ENCODE measurements around the gene APOH. TPM values are rescaled to one million over a fixed set of nuclear protein-coding genes. Genes with fewer than 3 reads are reported as not detected.

Gene APOH
- total RNA-seq, 1 donor from 2014 or later = not detected

DNA sequence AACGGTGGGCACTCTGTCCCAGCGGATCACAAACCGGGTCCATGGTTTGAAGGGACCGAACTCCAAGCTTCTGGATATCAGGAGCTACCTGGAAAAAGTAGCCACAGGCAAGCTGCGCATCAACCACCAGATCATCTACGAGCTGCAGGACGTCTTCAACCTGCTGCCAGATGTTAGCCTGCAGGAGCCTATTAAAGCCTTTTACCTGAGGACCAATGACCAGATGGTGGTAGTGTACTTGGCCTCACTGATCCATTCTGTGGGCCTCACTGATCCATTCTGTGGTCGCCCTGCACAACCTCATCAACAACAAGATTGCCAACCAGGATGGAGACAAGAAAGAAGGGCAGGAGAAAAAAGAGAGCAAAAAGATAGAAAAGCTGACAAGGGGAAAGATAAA, 31.0 kb downstream of the APOH start:
- no peak for DNase-seq (ENCODE audit: low read depth in 2 of 2)

DNA sequence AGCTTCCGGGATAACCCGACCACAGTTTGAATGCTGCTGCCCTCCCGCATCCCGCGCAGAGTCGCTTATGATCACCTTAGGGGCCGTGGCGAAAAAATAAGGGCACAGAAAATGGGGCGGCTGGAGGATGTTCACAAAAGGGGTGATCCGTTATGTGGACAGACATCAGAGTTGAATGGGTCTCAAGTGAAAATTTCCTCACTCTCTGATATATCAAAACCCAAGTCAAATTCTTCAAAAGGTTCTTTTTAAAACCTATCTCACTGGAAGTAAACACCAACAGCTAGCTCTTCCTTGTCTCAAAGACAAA, 36.9 kb downstream of the APOH start:
- DNase-seq (ENCODE audit: low read depth in 2 of 2) = no peak

DNA sequence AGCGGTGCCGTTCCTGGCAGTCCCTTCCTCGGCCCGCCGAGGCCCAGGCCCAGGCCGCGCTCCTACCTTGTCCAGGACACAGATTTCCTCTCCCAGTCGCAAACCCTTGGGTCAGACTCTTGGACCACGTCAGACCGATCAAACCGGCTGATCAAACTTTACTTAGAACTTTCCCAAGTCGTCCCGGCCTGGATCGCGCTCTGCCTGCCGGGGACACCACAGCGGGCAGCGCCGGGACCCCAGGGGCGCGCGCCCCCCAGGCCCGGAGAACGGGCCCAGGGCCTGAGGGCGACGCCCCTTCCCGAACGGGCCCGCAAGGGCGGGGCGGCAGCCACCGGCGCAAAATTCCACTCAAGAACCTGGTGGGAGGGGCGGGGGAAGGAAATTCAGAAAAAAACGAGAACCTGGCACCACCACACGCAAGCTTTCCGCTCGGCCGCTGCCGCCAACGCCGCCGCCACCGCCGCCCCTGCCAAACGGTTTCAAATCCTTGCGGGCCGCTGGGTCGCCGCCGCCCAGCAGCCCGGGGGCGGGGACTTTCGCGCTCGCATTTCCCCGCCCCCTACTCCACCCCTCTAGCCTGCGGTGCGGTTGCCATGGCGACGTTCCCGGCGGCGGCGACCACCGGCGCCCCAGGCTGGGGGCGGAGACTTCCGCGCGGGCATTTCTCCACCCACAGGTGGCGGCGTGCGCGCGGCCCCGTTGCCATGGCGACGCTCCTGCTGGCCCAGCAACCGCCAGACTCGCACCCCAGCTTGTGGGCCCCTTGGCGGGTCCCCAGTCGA, 37.4 kb downstream of the APOH start, which contains the start of gene CEP112:
CEP112 (minus strand) TSS at position 541 of the 785 bp plus-strand sequence.
- DNase-seq (ENCODE audit: low read depth in 2 of 2) = peak; percentile 75 to 92

DNA sequence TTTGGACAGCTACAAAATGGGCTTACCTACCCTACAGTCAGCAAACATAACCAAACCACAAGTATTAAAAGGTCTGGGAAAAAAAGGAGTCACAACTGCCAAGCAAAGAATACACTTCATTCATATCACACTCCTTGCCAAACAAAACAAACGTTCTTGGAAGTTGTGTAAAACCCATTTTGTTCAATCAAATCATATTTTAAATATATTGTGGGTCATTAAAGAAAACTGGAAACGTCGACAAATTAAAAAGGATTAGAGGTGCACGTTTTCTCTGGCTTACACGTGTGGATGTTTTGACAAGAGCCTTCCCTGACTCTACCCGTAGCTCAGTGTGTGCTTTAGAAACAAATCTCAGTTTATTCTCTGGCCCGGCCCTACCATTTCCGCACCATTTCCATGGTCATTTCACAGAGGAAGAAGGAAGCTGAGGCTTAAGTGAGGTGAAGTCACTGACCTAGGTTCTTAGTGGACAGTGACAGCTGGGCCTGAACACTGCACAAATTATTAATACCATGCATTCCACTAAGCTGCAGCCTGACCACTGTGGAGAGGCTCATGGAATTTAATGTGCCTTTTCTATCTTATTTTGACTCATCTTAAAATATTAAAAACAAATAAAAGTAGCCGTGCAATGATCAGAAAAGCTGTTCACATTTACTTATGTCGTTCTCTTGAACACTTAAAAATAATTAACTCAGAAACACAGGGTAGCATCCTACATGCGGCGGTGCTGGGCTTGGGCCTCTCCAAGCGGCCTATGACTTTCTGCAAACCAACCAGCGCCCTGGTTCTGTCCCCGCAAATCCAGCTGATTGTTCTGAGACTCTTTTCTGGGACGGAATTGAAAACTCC, 38.2 kb downstream of the APOH start:
- DNase-seq (ENCODE audit: low read depth in 2 of 2) = peak; percentile 45 to 52

DNA sequence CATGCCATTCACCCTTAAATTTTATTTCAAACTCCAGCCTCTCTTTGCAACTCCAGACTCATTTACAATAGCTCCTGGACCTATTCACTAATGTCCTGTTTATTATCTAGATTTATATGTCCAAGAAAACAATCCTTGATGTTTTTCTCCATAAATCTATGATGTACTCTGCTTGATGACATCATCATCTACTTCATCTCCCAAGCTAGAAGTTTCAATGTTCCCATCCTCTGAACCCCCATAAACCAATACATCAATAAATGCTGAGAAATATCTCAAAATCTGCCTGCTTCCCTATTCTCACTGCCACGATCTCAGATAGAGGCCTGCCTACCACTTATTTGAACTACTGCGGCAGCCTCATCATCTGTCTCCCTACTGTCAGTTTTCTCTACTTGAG, 41.5 kb downstream of the APOH start:
- DNase-seq (ENCODE audit: low read depth in 2 of 2) = no peak

DNA sequence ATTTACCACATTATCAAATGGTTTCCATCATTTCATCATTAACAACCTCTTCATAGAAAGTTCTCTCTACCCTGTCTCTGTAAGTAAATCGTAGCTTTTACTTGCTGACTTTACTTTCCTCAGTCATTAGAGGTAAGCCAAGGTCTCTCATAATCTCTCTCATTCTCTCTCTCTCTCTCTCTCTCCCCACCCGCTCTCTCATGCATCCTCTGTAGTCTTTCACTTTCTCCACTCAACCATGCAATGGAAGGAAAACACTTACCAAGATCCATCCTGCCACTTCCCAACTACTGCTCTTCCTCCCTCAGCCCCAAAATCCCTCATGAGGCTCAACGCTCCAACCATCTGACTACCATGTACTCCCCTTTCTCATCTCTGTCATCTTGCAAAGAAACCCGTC, 43.4 kb downstream of the APOH start:
- no peak for DNase-seq (ENCODE audit: low read depth in 2 of 2)

DNA sequence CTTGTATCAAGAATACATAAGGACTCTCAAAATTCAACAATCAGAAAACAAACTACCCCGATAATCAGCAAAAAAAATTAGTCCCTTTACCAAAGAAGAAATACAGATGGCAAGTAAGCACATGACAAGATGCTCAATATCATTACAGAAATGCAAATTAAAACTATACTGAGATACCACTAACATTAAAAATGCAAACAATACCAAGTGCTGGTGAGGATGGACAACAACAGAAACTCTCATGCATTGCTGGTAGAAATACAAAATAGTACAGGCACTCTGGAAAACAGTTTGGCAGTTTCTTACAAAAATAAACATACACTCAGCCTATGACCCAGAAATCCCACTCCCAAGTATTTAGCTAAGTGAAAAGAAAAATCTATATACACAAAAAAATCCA, 44.8 kb downstream of the APOH start:
- no peak for DNase-seq (ENCODE audit: low read depth in 2 of 2)

DNA sequence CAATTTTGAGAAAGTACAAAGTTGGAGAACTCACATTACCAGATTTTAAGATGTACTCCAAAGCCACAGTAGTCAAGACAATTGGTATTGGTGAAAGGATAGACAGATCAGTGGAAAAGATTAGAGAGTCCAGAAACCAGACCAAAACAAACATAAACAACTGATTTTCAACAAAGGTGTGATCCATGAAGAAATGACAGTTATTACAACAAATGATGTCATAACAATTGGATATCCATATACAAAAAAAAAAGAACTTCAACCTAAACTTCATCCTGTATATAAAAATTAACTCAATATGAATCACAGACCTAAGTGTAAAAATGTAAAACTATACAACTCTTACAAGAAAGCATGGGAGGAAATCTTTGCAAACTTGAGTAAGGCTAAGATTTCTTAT, 45.7 kb downstream of the APOH start:
- DNase-seq (ENCODE audit: low read depth in 2 of 2) = no peak

DNA sequence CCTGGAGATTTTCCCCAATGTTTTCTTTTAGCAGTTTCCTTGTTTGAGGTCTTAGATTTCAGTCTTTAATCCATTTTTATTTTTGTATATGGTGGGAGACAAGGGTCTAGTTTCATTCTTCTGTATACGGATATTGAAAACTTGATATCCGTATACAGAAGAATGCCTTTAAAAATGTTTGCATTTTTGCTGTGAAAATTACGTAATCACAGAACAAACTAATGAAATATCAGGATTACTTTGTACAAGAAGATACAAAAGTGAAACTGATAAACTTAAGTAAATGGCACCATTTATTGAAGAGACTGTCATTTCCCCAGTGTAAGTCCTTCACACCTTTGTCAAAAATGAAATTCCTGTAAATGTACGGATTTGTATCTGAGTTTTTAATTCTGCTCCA, 50.6 kb downstream of the APOH start:
- DNase-seq (ENCODE audit: low read depth in 2 of 2) = no peak

DNA sequence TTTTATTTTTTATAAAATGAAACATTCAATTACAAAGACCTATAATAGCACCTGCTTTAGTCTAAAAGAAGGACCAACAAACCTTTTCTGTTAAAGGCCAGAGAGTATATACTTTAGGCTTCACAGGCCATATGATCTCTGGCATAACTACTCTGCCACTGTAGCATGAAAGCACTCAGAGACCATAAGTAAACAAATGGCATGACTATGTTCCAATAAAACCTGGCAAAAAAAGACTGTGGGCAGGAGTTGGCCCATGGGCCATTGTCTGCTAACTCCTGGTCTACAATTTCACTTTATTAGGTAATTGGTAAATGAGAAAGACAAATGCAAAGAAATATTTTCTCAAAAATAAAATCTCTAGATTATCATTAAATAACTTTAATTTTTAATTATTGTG, 52.2 kb downstream of the APOH start:
- no peak for DNase-seq (ENCODE audit: low read depth in 2 of 2)

DNA sequence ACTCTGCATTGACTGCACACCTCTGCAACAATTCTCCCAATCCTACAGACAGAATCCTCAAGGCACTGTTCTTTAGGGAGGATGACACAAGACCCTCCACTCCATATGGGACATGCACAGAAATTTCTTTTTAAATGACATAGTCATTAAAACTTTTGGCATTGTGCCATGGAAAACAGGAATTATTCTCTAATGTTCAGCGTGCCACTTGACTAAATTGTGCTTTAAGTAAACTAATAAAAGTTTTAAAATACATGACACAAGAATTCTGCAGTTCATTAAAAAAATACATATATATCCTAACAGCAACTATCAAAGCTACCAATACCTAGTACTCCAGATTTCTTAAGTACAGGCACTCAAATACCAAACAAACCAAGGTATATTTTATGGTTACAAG, 53.3 kb downstream of the APOH start:
- DNase-seq (ENCODE audit: low read depth in 2 of 2) = peak; percentile 5 to 39

DNA sequence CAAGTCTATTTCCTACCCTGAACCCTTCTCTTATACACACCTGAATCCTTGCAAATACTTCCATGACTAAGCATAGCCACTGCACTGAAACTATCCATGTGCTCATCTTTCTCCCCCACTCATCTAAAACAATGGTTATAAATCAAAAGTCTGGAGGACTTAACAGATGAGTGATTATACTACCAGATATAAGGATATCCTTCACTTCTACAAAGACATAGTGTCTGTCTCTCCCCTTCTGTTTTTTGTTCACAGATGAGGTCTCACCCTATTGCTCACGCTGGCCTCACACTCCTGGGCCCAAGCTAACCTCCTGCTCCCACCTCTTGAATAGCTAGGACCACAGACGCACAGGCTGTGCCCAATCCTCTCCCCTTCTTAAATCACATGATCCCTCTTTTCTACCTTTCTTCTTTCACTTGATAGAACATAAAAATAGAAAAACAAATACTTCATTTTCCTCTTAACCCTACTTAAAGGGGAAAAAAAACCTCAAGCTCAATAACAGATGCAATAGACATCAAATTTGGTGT, 56.5 kb downstream of the APOH start:
- no peak for DNase-seq (ENCODE audit: low read depth in 2 of 2)

DNA sequence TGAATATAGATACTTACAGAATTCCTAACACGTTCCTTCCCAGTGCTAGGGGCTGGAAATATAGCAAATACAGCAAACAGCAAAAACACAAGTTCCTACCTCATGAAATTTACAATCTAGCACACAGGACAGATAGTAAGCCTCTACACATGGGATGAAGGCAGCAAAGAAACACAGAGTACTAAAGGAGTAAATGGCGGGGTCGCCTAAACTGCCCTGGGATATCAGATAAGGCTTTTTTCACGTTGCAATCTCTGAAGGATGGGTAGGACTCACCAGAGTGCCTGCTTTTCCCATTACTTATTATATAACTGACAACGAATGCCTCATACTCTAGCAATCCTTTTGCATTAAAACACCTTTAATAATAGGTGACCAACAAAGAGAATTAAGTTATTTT, 57.1 kb downstream of the APOH start:
- DNase-seq (ENCODE audit: low read depth in 2 of 2) = no peak

DNA sequence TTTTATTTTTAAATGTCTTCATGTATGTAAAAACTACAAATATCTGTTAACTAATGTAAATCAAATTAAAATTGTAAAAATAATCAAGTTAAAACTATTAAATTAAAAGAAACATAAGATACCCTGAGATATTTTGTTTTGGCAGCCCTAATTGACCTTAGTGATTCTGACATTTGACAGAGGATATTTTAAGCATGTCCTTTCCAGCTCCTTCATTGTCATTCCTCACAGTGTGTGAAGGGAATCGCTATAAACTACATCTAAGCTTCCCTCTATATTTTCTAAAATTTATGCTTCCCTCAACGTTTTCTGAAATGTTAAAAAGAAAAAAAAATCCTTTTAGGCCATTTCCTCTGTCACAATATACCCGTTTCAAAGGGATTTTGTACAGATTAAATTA, 57.5 kb downstream of the APOH start:
- DNase-seq (ENCODE audit: low read depth in 2 of 2) = no peak

DNA sequence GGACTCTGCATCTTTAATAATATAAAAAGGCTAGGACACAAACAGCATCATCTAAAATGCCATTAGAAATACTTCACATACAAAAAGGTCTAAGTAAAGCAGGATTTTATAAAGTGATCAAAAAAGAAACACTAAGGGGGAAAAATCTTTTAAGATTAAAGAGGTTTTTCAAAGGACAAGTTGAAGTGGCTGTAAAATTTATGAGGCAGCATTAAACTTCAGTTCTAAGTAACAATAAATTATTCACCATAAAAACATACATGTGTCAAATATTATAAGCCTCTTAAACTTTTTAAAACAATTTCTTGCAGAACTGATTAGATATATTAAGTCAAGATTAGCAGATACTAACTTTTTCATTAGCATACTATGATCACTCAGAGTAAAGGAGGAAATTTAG, 58.0 kb downstream of the APOH start:
- no peak for DNase-seq (ENCODE audit: low read depth in 2 of 2)

DNA sequence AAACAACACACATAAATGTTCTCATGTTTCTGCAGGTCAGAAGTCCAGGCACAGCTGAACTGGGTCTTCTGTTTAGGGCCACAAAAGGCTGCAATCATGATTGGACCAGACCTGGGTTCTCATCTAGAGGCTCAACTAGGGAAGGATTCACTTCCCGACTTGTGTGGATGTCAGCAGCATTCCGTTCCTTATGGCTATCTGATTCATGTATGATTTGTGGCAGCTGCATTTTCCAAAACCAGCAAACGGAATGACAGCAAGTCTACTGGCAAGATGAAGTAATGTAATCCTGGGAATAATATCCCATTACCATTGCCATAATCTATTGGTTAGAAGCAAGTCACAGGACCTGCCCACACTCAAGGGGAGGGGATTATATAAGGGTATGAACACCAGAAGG, 59.4 kb downstream of the APOH start:
- DNase-seq (ENCODE audit: low read depth in 2 of 2) = no peak

DNA sequence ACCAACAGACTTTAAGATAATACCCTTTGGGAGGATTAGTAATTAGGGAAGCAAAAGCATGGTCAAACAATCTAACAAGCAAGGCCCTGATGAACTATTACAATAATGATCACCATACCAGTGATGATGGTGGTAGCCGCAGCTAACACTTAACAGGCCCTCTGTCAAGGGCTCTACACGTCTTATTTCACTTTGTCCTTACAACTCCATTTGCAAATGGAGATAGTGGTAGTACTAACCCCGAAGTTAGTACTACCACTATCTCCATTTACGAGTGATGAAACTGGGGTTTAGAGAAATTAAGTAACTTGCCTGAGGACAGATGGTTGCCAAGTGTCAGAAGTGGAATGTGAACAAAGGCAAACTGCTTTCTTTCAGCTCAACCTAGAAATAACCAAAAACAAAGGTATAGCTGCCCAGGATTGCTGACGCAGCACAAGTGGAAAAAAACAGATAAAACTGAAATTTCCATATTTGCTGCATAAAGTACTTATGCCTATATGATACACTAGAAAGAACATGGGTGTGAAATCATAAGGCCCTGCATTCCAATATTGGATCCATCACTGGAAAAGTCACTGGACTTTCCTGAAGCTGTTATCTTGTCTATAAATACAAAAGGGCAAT, 61.9 kb downstream of the APOH start:
- no peak for DNase-seq (ENCODE audit: low read depth in 2 of 2)

DNA sequence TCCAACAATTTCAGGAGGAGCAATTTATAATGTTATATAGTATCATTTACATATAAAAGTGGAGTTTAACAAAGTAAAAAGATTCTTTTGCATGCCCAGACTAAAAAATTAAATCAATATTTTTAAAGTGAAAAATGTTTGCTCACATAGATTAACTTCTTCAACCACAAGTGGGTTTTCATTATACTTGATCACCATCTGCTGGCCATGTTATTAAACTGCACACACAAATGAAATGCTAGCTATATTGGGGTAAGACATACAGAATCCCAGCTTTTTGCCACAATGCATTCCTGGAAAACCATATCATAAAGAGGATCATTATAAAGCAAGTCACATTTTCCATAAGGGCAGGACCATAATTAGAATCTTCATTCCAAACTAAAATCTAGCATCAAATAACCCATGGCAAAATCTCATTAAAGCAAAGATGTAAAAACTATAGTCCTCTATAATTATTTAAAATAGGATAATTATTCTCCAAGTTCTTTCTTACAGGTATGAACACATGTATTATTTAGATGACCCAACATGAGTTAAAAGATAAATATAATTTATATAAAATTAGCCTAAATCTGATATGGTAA, 63.6 kb downstream of the APOH start:
- DNase-seq (ENCODE audit: low read depth in 2 of 2) = peak; percentile 76 to 81

Measured in lung microvascular endothelial cell (primary cell).